HepG2 (cell line): ENCODE data around the gene ITGB7. TPM values are rescaled to one million over a fixed set of nuclear protein-coding genes. Genes with fewer than 3 reads are reported as not detected.

Experiments used
- ATAC-seq: fragments of 200-7000 bp; cut with Tn5 transposase; 3 replicates; pipeline ENCODE4 v1.9.1; 2020; ENCODE audit warnings: mild to moderate bottlenecking, moderate library complexity
- BruUV-seq: library from RNA; stranded (reverse); fragments of 400-500 nt; replicated peaks from 2 replicates; lab custom pipeline; 2021; lab: Mats Ljungman, UMichigan
- CTCF ChIA-PET: fragments of 300-600 bp; formaldehyde crosslinking; extraction: SDS; loops from one replicate; lab custom pipeline; 2021; ENCODE audit warnings: low total read pairs, inconsistent platforms, low intra/inter-chr PET ratio; lab: Yijun Ruan, JAX
- POLR2A ChIA-PET: fragments of 350-600 bp; sonication (Branson Sonifier 250); formaldehyde crosslinking; loops from one replicate; lab custom pipeline; 2020; ENCODE audit warnings: antibody characterized with exemption, inconsistent platforms; lab: Yijun Ruan, JAX
- DNase-seq: peaks from one replicate; pipeline ENCODE4 v3.0.0-alpha.2; 2015; ENCODE audit warnings: low spot score
- FAIRE-seq: peaks from 3 replicates; lab custom pipeline; 2011; peaks lifted over from hg19 to GRCh38; lab: Jason Lieb, UNC
- H2AFZ ChIP-seq: one replicate; pipeline ENCODE4 v1.6.1; 2011; ENCODE audit warnings: low read length, inconsistent platforms
- H3K27ac ChIP-seq: fragments of 300-600 bp; 3 replicates; pipeline ENCODE4 v1.8.0; 2011; ENCODE audit warnings: mixed run types, mild to moderate bottlenecking, mixed read lengths, low read length, inconsistent platforms; ENCODE audit not compliant: insufficient read depth; ENCODE audit errors: extremely low read length
- H3K27me3 ChIP-seq, 2 experiments: fragments of 200-600 bp in 1 of 2; 2 replicates in 1 of 2; 3 replicates in 1 of 2; pipeline versions ENCODE4 v1.6.0 to v1.8.0; 2011; ENCODE audit warnings: low read length in 2 of 2, mild to moderate bottlenecking in 2 of 2, moderate library complexity in 2 of 2, inconsistent platforms in 1 of 2; ENCODE audit not compliant: insufficient read depth in 2 of 2, control insufficient read depth in 1 of 2
- H3K36me3 ChIP-seq, 2 experiments: fragments of 200-600 bp in 1 of 2; replicated peaks in 1 of 2; 2 replicates in 1 of 2; 3 replicates in 1 of 2; pipeline versions ENCODE4 v1.5.1 to v1.8.0; 2011; ENCODE audit warnings: low read length in 2 of 2, inconsistent platforms in 1 of 2; ENCODE audit not compliant: insufficient read depth in 2 of 2, control insufficient read depth in 1 of 2
- H3K4me1 ChIP-seq: 2 replicates; pipeline ENCODE4 v1.5.1; 2012; ENCODE audit warnings: low read length, inconsistent platforms; ENCODE audit not compliant: insufficient read depth
- H3K4me2 ChIP-seq: 2 replicates; pipeline ENCODE4 v1.6.0; 2011; ENCODE audit warnings: low read depth, low read length, inconsistent platforms
- H3K4me3 ChIP-seq, 3 experiments: fragments of 200-600 bp in 1 of 3; sonication (generic), shearing (Covaris generic) in 1 of 3; replicated peaks in 1 of 3; 2 replicates each; pipeline ENCODE4 v1.5.1; 2011 to 2016; ENCODE audit warnings: low read length in 3 of 3, inconsistent platforms in 2 of 3, low read depth in 2 of 3, mild to moderate bottlenecking in 2 of 3, control low read depth in 1 of 3, mixed read lengths in 1 of 3; ENCODE audit not compliant: insufficient read depth in 1 of 3
- H3K79me2 ChIP-seq: one replicate; pipeline ENCODE4 v1.6.1; 2011; ENCODE audit warnings: low read length, inconsistent platforms; ENCODE audit not compliant: insufficient read depth
- H3K9ac ChIP-seq: 2 replicates; pipeline ENCODE4 v1.6.0; 2011; ENCODE audit warnings: mild to moderate bottlenecking, low read depth, low read length, inconsistent platforms; ENCODE audit not compliant: insufficient read depth
- H3K9me3 ChIP-seq: 2 replicates; pipeline ENCODE4 v1.5.1; 2012; ENCODE audit warnings: mild to moderate bottlenecking, low read length
- H4K20me1 ChIP-seq: 2 replicates; pipeline ENCODE4 v1.6.0; 2011; ENCODE audit warnings: inconsistent platforms, mild to moderate bottlenecking, low read length, moderate library complexity; ENCODE audit not compliant: insufficient read depth
- E2F5 ChIP-seq: sonication (generic); formaldehyde crosslinking; conservative IDR thresholded peaks from 2 replicates; pipeline ENCODE4 v1.4.0; 2020; ENCODE audit warnings: missing genetic modification reagents
- JUNB ChIP-seq: sonication (generic); formaldehyde crosslinking; IDR thresholded peaks from 2 replicates; pipeline ENCODE4 v1.8.0; 2022; ENCODE audit warnings: missing genetic modification reagents, mild to moderate bottlenecking, borderline replicate concordance
- LBX2 ChIP-seq: sonication (generic); formaldehyde crosslinking; IDR thresholded peaks from 2 replicates; pipeline ENCODE4 v1.5.0; 2020; ENCODE audit warnings: missing genetic modification reagents, mild to moderate bottlenecking, borderline replicate concordance
- PHF5A ChIP-seq: IDR thresholded peaks from one replicate; pipeline ENCODE4 v1.6.1; 2018; ENCODE audit warnings: low read depth, missing genetic modification reagents; ENCODE audit not compliant: unreplicated experiment
- TFE3 ChIP-seq: IDR thresholded peaks from 2 replicates; pipeline ENCODE4 v1.6.1; 2016
- THAP8 ChIP-seq: sonication (generic); formaldehyde crosslinking; IDR thresholded peaks from 2 replicates; pipeline ENCODE4 v1.5.1; 2020; ENCODE audit warnings: missing genetic modification reagents, mild to moderate bottlenecking, borderline replicate concordance
- TMF1 ChIP-seq: sonication (generic); formaldehyde crosslinking; IDR thresholded peaks from 2 replicates; pipeline ENCODE4 v1.8.1; 2022; ENCODE audit warnings: low read depth, missing genetic modification reagents
- UBTF ChIP-seq: sonication (generic); formaldehyde crosslinking; IDR thresholded peaks from 2 replicates; pipeline ENCODE4 v1.4.0; 2020; ENCODE audit warnings: mild to moderate bottlenecking, missing genetic modification reagents
- ZNF24 ChIP-seq: fragments of 450-650 bp; IDR thresholded peaks from 2 replicates; pipeline ENCODE4 v1.6.1; 2017; ENCODE audit warnings: antibody characterized with exemption, mild to moderate bottlenecking
- ZNF430 ChIP-seq: sonication (generic); formaldehyde crosslinking; IDR thresholded peaks from 2 replicates; pipeline ENCODE4 v1.9.0; 2021; ENCODE audit warnings: mild to moderate bottlenecking, missing genetic modification reagents
- ZNF841 ChIP-seq: sonication (generic); formaldehyde crosslinking; IDR thresholded peaks from 2 replicates; pipeline ENCODE4 v1.8.1; 2023; ENCODE audit warnings: missing genetic modification reagents, borderline replicate concordance
- WGBS: methylation state at CpG from one replicate; pipeline ENCODE4 v1.1.6; 2017; ENCODE audit warnings: low lambda C conversion rate; 5-methylcytosine and 5-hydroxymethylcytosine counted together
- in situ Hi-C: cut with HindIII; loops from 2 replicates; pipeline ENCODE4 v1.10.0; 2017; ENCODE audit warnings: low pct_unique_long_range_greater_than_20kb; ENCODE audit not compliant: extremely low pct_ligation_motif_present
- intact Hi-C: fragments of 100-400 bp; cut with micrococcal nuclease; formaldehyde crosslinking; loops from one replicate; pipeline ENCODE4 v1.10.0; 2022; ENCODE audit not compliant: unreplicated experiment
- polyA plus RNA-seq, 8 experiments: library from polyadenylated mRNA; depleted of rRNA in 3 of 8; stranded (reverse) in 7 of 8; unstranded in 1 of 8; fragments of >200 nt; fragmentation: Illumina TruSeq in 4 of 8; extraction: Trizol in 4 of 8; gene quantifications; 2 replicates each; pipeline versions ENCODE4 v1.2.1 to v1.2.3, GENCODE V29; 2011 to 2016; ENCODE audit warnings: low read depth in 4 of 8, missing spikeins in 1 of 8, mixed read lengths in 1 of 8; ENCODE audit not compliant: insufficient read depth in 1 of 8
- total RNA-seq, 5 experiments: library from RNA; depleted of rRNA; stranded (reverse); fragments of >200 nt; fragmentation: Illumina TruSeq; extraction: Trizol; gene quantifications; 2 replicates each; pipeline ENCODE4 v1.2.3, GENCODE V29; 2016; ENCODE audit warnings: low read depth in 1 of 5

Gene ITGB7
- total and polyA plus RNA-seq, 2 of the 13 experiments (the other 11 are each of a cell fraction or from before 2014, with no cell fraction given) = 0.16 to 0.18 TPM

GRCh38 chr12:53241623-53242412 is 34.8 kb upstream of the ITGB7 start (continued):
- TF ChIP-seq PHF5A (no peak), ZNF841 (CRISPR knock-in tag) (no peak), ZNF24 (no peak), UBTF (CRISPR knock-in tag) (no peak), ZNF430 (CRISPR knock-in tag) (no peak)
- TF ChIP-seq, all 625 proteins: peak for 0

GRCh38 chr12:53239643-53240258 is 32.7 kb upstream of the ITGB7 start:
- no peak for FAIRE-seq
- Histone ChIP-seq H3K36me3 (no peaks in the 10 kb centered on the region), H3K4me1 (peaks cover 27% of the 10 kb centered on the region; the same call in 1 of the 2 replicates), H3K27me3 (peaks cover 6 to 49% of the 10 kb centered on the region in 2 experiments; a peak in 3 of 5 replicates), H3K4me3 (no peak overlapping the region), H3K9ac (no peak overlapping the region), H3K4me2 (no peak overlapping the region), H4K20me1 (no peaks in the 10 kb centered on the region), H2AFZ (no peak overlapping the region), H3K79me2 (no peaks in the 10 kb centered on the region), H3K27ac (no peak overlapping the region), H3K9me3 (no peaks in the 10 kb centered on the region)
- 57% methylated on average over 10 of the region's 10 CpGs for WGBS
- in situ Hi-C loops = no loop called here
- no TSS peak for BruUV-seq
- POLR2A ChIA-PET = no interaction called here
- ATAC-seq = no peak
- CTCF ChIA-PET = no interaction called here
- intact Hi-C loops = no loop called here
- DNase-seq = no peak
- TF ChIP-seq THAP8 (no peak), TFE3 (CRISPR knock-in tag) (no peak), TMF1 (no peak), E2F5 (CRISPR knock-in tag) (no peak), JUNB (CRISPR knock-in tag) (no peak), LBX2 (CRISPR knock-in tag) (no peak)
